Ovary (tissue), 3 donors: ENCODE data around the gene PTTG1IP2.

Experiments
- CTCF ChIP-seq, 3 donors: fragments of 450-650 bp in 2 of 3; fragments of 200-600 bp in 1 of 3; IDR thresholded peaks; one replicate each; pipeline versions ENCODE4 v1.5.1 to v1.8.0; 2016 to 2022; ENCODE audit warnings: antibody characterized with exemption in 3 of 3, mild to moderate bottlenecking in 1 of 3
- POLR2A ChIP-seq: fragments of 450-650 bp; IDR thresholded peaks from one replicate; pipeline ENCODE4 v1.6.1; 2017; ENCODE audit warnings: antibody characterized with exemption, mild to moderate bottlenecking, moderate library complexity
- donor health status: DM: no; HTN: no; CAD: no.

GRCh38 chr7:90502539-90502938 lies 33.1 kb downstream of the PTTG1IP2 start:
- TF ChIP-seq POLR2A (no peak), CTCF (IDR thresholded peaks at IDR 0.05) (no peak)
